Mesenchymal stem cell (in vitro differentiated cells and primary cell): ENCODE data around the gene PADI6.
A peak's percentile ranks its signal among the peaks of the same experiment; 100 is the strongest.

Experiments used
- DNase-seq: peaks from one replicate; pipeline ENCODE4 v3.0.0-alpha.2; 2013
- H2AFZ ChIP-seq: one replicate; pipeline ENCODE4 v1.6.1; 2013; ENCODE audit warnings: low read depth, mild to moderate bottlenecking, control low read depth, inconsistent platforms, low read length, moderate library complexity
- H2AK5ac ChIP-seq: 2 replicates; pipeline ENCODE4 v1.6.1; 2013; ENCODE audit warnings: low read length, moderate library complexity, mild to moderate bottlenecking, inconsistent platforms; ENCODE audit not compliant: severe bottlenecking
- H2BK120ac ChIP-seq: one replicate; pipeline ENCODE4 v1.6.1; 2013; ENCODE audit warnings: low read depth, mild to moderate bottlenecking, inconsistent platforms, low read length, moderate library complexity
- H2BK12ac ChIP-seq, 2 experiments: one replicate each; pipeline ENCODE4 v1.6.1; 2013; ENCODE audit warnings: inconsistent platforms in 2 of 2, low read length in 2 of 2, mild to moderate bottlenecking in 2 of 2, moderate library complexity in 2 of 2, control low read depth in 1 of 2
- H2BK15ac ChIP-seq: one replicate; pipeline ENCODE4 v1.6.1; 2013; ENCODE audit warnings: mild to moderate bottlenecking, low read depth, inconsistent platforms; ENCODE audit not compliant: poor library complexity, severe bottlenecking
- H2BK5ac ChIP-seq: 2 replicates; pipeline ENCODE4 v1.6.1; 2013; ENCODE audit warnings: low read depth, mild to moderate bottlenecking, low read length, control low read depth, inconsistent platforms; ENCODE audit not compliant: poor library complexity, severe bottlenecking
- H3K14ac ChIP-seq, 2 experiments: one replicate each; pipeline ENCODE4 v1.6.1; 2013; ENCODE audit warnings: inconsistent platforms in 2 of 2, low read length in 2 of 2, control low read depth in 1 of 2, mild to moderate bottlenecking in 1 of 2, moderate library complexity in 1 of 2
- H3K18ac ChIP-seq, 2 experiments: one replicate each; pipeline ENCODE4 v1.6.1; 2013; ENCODE audit warnings: inconsistent platforms in 2 of 2, low read length in 2 of 2, control low read depth in 1 of 2, low read depth in 1 of 2, mild to moderate bottlenecking in 1 of 2
- H3K23ac ChIP-seq, 2 experiments: one replicate each; pipeline ENCODE4 v1.6.1; 2013; ENCODE audit warnings: inconsistent platforms in 2 of 2, low read length in 2 of 2, mild to moderate bottlenecking in 2 of 2, moderate library complexity in 2 of 2, control low read depth in 1 of 2
- H3K27ac ChIP-seq: 2 replicates; pipeline ENCODE4 v1.5.1; 2013; ENCODE audit warnings: mild to moderate bottlenecking, moderate library complexity, low read length, control low read depth, inconsistent platforms; ENCODE audit not compliant: poor library complexity, severe bottlenecking
- H3K27me3 ChIP-seq, 2 experiments: 2 replicates each; pipeline versions ENCODE4 v1.6.1 to v1.7.0; 2013; ENCODE audit warnings: low read length in 2 of 2, mild to moderate bottlenecking in 2 of 2, moderate library complexity in 2 of 2, control low read depth in 1 of 2, inconsistent platforms in 1 of 2; ENCODE audit not compliant: control insufficient read depth in 1 of 2, insufficient read depth in 1 of 2
- H3K36me3 ChIP-seq, 2 experiments: 2 replicates each; pipeline versions ENCODE4 v1.6.1 to v1.7.0; 2013; ENCODE audit warnings: low read length in 2 of 2, control low read depth in 1 of 2, inconsistent platforms in 1 of 2, low read depth in 1 of 2, mild to moderate bottlenecking in 1 of 2; ENCODE audit not compliant: insufficient read depth in 2 of 2, control insufficient read depth in 1 of 2
- H3K4ac ChIP-seq, 2 experiments: one replicate each; pipeline ENCODE4 v1.6.1; 2013; ENCODE audit warnings: inconsistent platforms in 2 of 2, low read length in 2 of 2, mild to moderate bottlenecking in 2 of 2, moderate library complexity in 2 of 2, control low read depth in 1 of 2, low read depth in 1 of 2
- H3K4me1 ChIP-seq: 2 replicates; pipeline ENCODE4 v1.6.1; 2013; ENCODE audit warnings: low read depth, low read length, control low read depth; ENCODE audit not compliant: control insufficient read depth, insufficient read depth
- H3K4me2 ChIP-seq: 2 replicates; pipeline ENCODE4 v1.6.1; 2013; ENCODE audit warnings: low read length, mild to moderate bottlenecking, inconsistent platforms; ENCODE audit not compliant: poor library complexity, severe bottlenecking
- H3K4me3 ChIP-seq, 2 experiments: 2 replicates each; pipeline versions ENCODE4 v1.5.1 to v1.7.0; 2013; ENCODE audit warnings: low read length in 2 of 2, mild to moderate bottlenecking in 2 of 2, control low read depth in 1 of 2, low read depth in 1 of 2; ENCODE audit not compliant: insufficient read depth in 1 of 2
- H3K79me1 ChIP-seq: replicated peaks from 2 replicates; pipeline ENCODE4 v1.6.1; 2013; ENCODE audit warnings: mild to moderate bottlenecking, control low read depth, low read length, inconsistent platforms; ENCODE audit not compliant: poor library complexity, severe bottlenecking
- H3K9ac ChIP-seq: 2 replicates; pipeline ENCODE4 v1.7.0; 2013; ENCODE audit warnings: mild to moderate bottlenecking, low read length, moderate library complexity
- H3K9me3 ChIP-seq: 2 replicates; pipeline ENCODE4 v1.7.0; 2013; ENCODE audit warnings: mild to moderate bottlenecking, low read length; ENCODE audit not compliant: control insufficient read depth
- H4K8ac ChIP-seq: one replicate; pipeline ENCODE4 v1.6.1; 2013; ENCODE audit warnings: inconsistent platforms, mild to moderate bottlenecking, low read length, moderate library complexity
- H4K91ac ChIP-seq: one replicate; pipeline ENCODE4 v1.6.1; 2013; ENCODE audit warnings: mild to moderate bottlenecking, low read length, inconsistent platforms
- WGBS: methylation state at CpG from one replicate; pipeline ENCODE4 v1.1.7; 2013; ENCODE audit warnings: mixed read lengths; 5-methylcytosine and 5-hydroxymethylcytosine counted together

The PADI6 gene

GRCh38 chr1:17432412-17432811 is 60.4 kb downstream of the PADI6 start:
- H4K91ac ChIP-seq, result no peak overlapping the region
- no peak overlapping the region for H3K4me2 ChIP-seq
- no peak overlapping the region for H3K14ac ChIP-seq
- H3K18ac ChIP-seq, result no peak overlapping the region
- no peak for DNase-seq
- peaks cover 17% of the 10 kb centered on the region for H3K4me1 ChIP-seq
- H3K36me3 ChIP-seq, result peaks cover 49 to 56% of the 10 kb centered on the region in 2 experiments
- no peak overlapping the region for H2BK120ac ChIP-seq
- H2AK5ac ChIP-seq, result no peak overlapping the region
- peaks cover 5% of the 10 kb centered on the region for H3K79me1 ChIP-seq
- no peak overlapping the region for H2BK15ac ChIP-seq
- H2BK12ac ChIP-seq, result no peak overlapping the region
- no peak overlapping the region for H3K27ac ChIP-seq
- H3K27me3 ChIP-seq, result no peaks in the 10 kb centered on the region
- H3K9ac ChIP-seq, result no peak overlapping the region
- no peak overlapping the region for H3K4ac ChIP-seq
- no peak overlapping the region for H4K8ac ChIP-seq
- H2BK5ac ChIP-seq, result no peak overlapping the region
- WGBS, result 96% methylated on average over 3 of the region's 3 CpGs
- no peaks in the 10 kb centered on the region for H3K9me3 ChIP-seq
- H3K4me3 ChIP-seq, result no peak overlapping the region
- no peak overlapping the region for H2AFZ ChIP-seq
- H3K23ac ChIP-seq, result no peak overlapping the region

- Histone ChIP-seq H3K27me3 (no peaks in the 10 kb centered on the region), H3K4ac (no peak overlapping the region), H4K8ac (no peak overlapping the region), H3K23ac (no peak overlapping the region), H3K27ac (no peak overlapping the region), H2BK12ac (no peak overlapping the region), H3K9ac (no peak overlapping the region), H3K9me3 (no peaks in the 10 kb centered on the region), H3K4me2 (no peak overlapping the region), H2AK5ac (no peak overlapping the region), H3K4me3 (no peak overlapping the region), H3K14ac (no peak overlapping the region), H2AFZ (no peak overlapping the region), H3K79me1 (peaks cover 3% of the 10 kb centered on the region), H3K4me1 (peaks cover 17% of the 10 kb centered on the region), H2BK15ac (no peak overlapping the region), H2BK5ac (no peak overlapping the region), H3K18ac (no peak overlapping the region), H2BK120ac (no peak overlapping the region), H4K91ac (no peak overlapping the region), H3K36me3 (peaks cover 41 to 48% of the 10 kb centered on the region in 2 experiments)
- 98% methylated on average over 13 of the region's 13 CpGs for WGBS
- no peak for DNase-seq
Measured at GRCh38 chr1:17433261-17433660, 61.3 kb downstream of the PADI6 start.

- H2AFZ ChIP-seq, result no peak overlapping the region
- H3K9ac ChIP-seq, result no peak overlapping the region
- H3K4me1 ChIP-seq, result peaks cover 17% of the 10 kb centered on the region
- H3K4ac ChIP-seq, result no peak overlapping the region
- H2BK120ac ChIP-seq, result no peak overlapping the region
- H3K36me3 ChIP-seq, result peaks cover 37 to 40% of the 10 kb centered on the region in 2 experiments
- H3K9me3 ChIP-seq, result no peaks in the 10 kb centered on the region
- H3K79me1 ChIP-seq, result peaks cover 3% of the 10 kb centered on the region
- H4K8ac ChIP-seq, result no peak overlapping the region
- no peak for DNase-seq
- WGBS, result 100% methylated on average over 2 of the region's 3 CpGs
- H3K27me3 ChIP-seq, result no peaks in the 10 kb centered on the region
- no peak overlapping the region for H4K91ac ChIP-seq
- no peak overlapping the region for H3K4me2 ChIP-seq
- H3K14ac ChIP-seq, result no peak overlapping the region
- no peak overlapping the region for H3K23ac ChIP-seq
- H3K4me3 ChIP-seq, result no peak overlapping the region
- no peak overlapping the region for H2BK5ac ChIP-seq
- no peak overlapping the region for H3K27ac ChIP-seq
- no peak overlapping the region for H2AK5ac ChIP-seq
- H2BK15ac ChIP-seq, result no peak overlapping the region
- H3K18ac ChIP-seq, result no peak overlapping the region
- H2BK12ac ChIP-seq, result no peak overlapping the region
Measured at GRCh38 chr1:17434016-17434415, 62.0 kb downstream of the PADI6 start.

GRCh38 chr1:17434601-17435000 is 62.6 kb downstream of the PADI6 start:
- 74% methylated on average over 9 of the region's 9 CpGs for WGBS
- Histone ChIP-seq H2BK12ac (no peak overlapping the region), H3K27me3 (no peaks in the 10 kb centered on the region)

More at GRCh38 chr1:17434601-17435000, 62.6 kb downstream of the PADI6 start:
- Histone ChIP-seq H2AFZ (no peak overlapping the region), H2AK5ac (no peak overlapping the region), H3K23ac (peak overlapping the region in 1 of 2 experiments; percentile 53), H2BK15ac (no peak overlapping the region), H3K4me1 (peaks cover 17% of the 10 kb centered on the region), H3K27ac (no peak overlapping the region), H3K4me2 (no peak overlapping the region), H2BK120ac (no peak overlapping the region), H3K4ac (no peak overlapping the region), H3K14ac (no peak overlapping the region), H3K79me1 (peaks cover 3% of the 10 kb centered on the region), H3K4me3 (no peak overlapping the region), H3K9ac (no peak overlapping the region), H3K36me3 (peaks cover 32 to 35% of the 10 kb centered on the region in 2 experiments), H3K9me3 (no peaks in the 10 kb centered on the region), H2BK5ac (no peak overlapping the region), H4K91ac (no peak overlapping the region), H3K18ac (no peak overlapping the region), H4K8ac (no peak overlapping the region)
- DNase-seq, result no peak
